Sigmoid colon (tissue), 7 donors: ENCODE results near the gene TNXB. TPM values are rescaled to one million over a fixed set of nuclear protein-coding genes. Genes with fewer than 3 reads are reported as not detected.

ENCODE experiments used
- DNase-seq: peaks from one replicate; pipeline ENCODE4 v3.0.0-alpha.2; 2019
- H3K27ac ChIP-seq, 4 donors: fragments of 200-600 bp; sonication (generic); one replicate each; pipeline ENCODE4 v1.5.1; 2016 to 2019; ENCODE audit warnings: mild to moderate bottlenecking in 1 of 4
- H3K27me3 ChIP-seq, 3 donors: fragments of 200-600 bp; sonication (generic); one replicate each; pipeline ENCODE4 v1.5.1; 2019; ENCODE audit warnings: mild to moderate bottlenecking in 1 of 3
- H3K36me3 ChIP-seq, 4 donors: fragments of 200-600 bp; sonication (generic); one replicate each; pipeline ENCODE4 v1.5.1; 2016 to 2019
- H3K4me1 ChIP-seq, 4 donors: fragments of 200-600 bp; sonication (generic); one replicate each; pipeline ENCODE4 v1.5.1; 2017 to 2019
- H3K4me3 ChIP-seq, 4 donors: fragments of 200-600 bp; sonication (generic); one replicate each; pipeline ENCODE4 v1.5.1; 2017 to 2019; ENCODE audit warnings: mild to moderate bottlenecking in 2 of 4, moderate library complexity in 1 of 4
- H3K9me3 ChIP-seq, 4 donors: fragments of 200-600 bp in 3 of 4; sonication (generic) in 3 of 4; one replicate each; pipeline versions ENCODE4 v1.5.1 to v1.6.1; 2013 to 2019
- CTCF ChIP-seq, 4 experiments: fragments of 450-650 bp in 3 of 4; fragments of 200-600 bp in 1 of 4; IDR thresholded peaks; one replicate each; pipeline ENCODE4 v1.5.1; 2016 to 2019; ENCODE audit warnings: antibody characterized with exemption in 4 of 4, mild to moderate bottlenecking in 3 of 4, moderate library complexity in 2 of 4
- EP300 ChIP-seq, 4 donors: sonication (generic); formaldehyde crosslinking; IDR thresholded peaks; one replicate each; pipeline ENCODE4 v1.6.1; 2017; ENCODE audit warnings: antibody characterized with exemption in 4 of 4
- POLR2A ChIP-seq, 2 donors: fragments of 450-650 bp; IDR thresholded peaks; one replicate each; pipeline ENCODE4 v1.6.1; 2016; ENCODE audit warnings: antibody characterized with exemption in 2 of 2, mild to moderate bottlenecking in 2 of 2, moderate library complexity in 2 of 2
- POLR2AphosphoS5 ChIP-seq, 4 donors: sonication (generic); formaldehyde crosslinking; IDR thresholded peaks; one replicate each; pipeline ENCODE4 v1.6.1; 2017; ENCODE audit warnings: antibody characterized with exemption in 4 of 4
- WGBS, 2 donors: extraction: QIAGEN DNeasy Blood & Tissue Kit; methylation state at CpG; one replicate each; pipeline ENCODE4 v1.1.7; 2013; 5-methylcytosine and 5-hydroxymethylcytosine counted together
- intact Hi-C: fragments of 100-400 bp; cut with DNase I; formaldehyde crosslinking; loops from one replicate; pipeline ENCODE4 v1.15.1; 2023
- polyA plus RNA-seq, 3 donors: library from polyadenylated mRNA; stranded (reverse); fragments of 200-250 nt; gene quantifications; one replicate each; pipeline ENCODE4 v1.2.3, GENCODE V29; 2013
- total RNA-seq, 4 donors: library from RNA; depleted of rRNA; stranded (reverse); fragments of >200 nt; gene quantifications; one replicate each; pipeline ENCODE4 v1.1.0, GENCODE V29; 2016
- donor health status: healthy with polysubstance abuse.
- donor health status: Bipolar disorder and iron deficiency.
- donor health status: healthy.

The TNXB gene
- total and polyA plus RNA-seq, 7 donors: 1.4 to 224 (median 66.0) TPM

- peak in 1 of 2 donors; percentile 47 for TF ChIP-seq POLR2A (IDR thresholded peaks at IDR 0.05)
- TF ChIP-seq EP300 (IDR thresholded peaks at IDR 0.05): peak in 2 of 4 donors; percentile 2 to 91
- TF ChIP-seq POLR2AphosphoS5 (IDR thresholded peaks at IDR 0.05): peak; percentile 77 to 89 (median 82)
- peak in 2 of 4 experiments; percentile 13 to 19 for TF ChIP-seq CTCF (IDR thresholded peaks at IDR 0.05)
- intact Hi-C loops: loop anchor here (1.0 to 10.0 kb wide), 4 partner anchors 22 to 109 kb away; partner anchors contain the start of gene AGPAT1
- 2 to 3% methylated on average over 52 of the region's 52 CpGs for WGBS, 2 donors
- peak within 1 kb of the TSS; percentile 88 to 93 (median 92) for H3K27ac ChIP-seq
- peak; percentile 98 for DNase-seq
- H3K9me3 ChIP-seq: no peaks in the 10 kb centered on the region
- H3K36me3 ChIP-seq: peaks cover 14 to 42% (median 18%) of the 10 kb centered on the region in 4 donors
- peaks cover 0 to 59% (median 49%) of the 10 kb centered on the region in 4 donors for H3K4me1 ChIP-seq
- H3K4me3 ChIP-seq: peak within 1 kb of the TSS; percentile 61 to 80 (median 78)
- H3K27me3 ChIP-seq: no peaks in the 10 kb centered on the region
Observed at GRCh38 chr6:32153564-32154513, 44.7 kb upstream of the TNXB start, which contains the start of gene PPT2. TSS of gene PPT2 (plus strand) at chr6:32154141. CDS start at chr6:32154595, 454 bp downstream.

GRCh38 chr6:32152769-32153563 lies 43.8 kb upstream of the TNXB start:
- Histone ChIP-seq H3K4me1 (peaks cover 0 to 59% (median 49%) of the 10 kb centered on the region in 4 donors), H3K27me3 (no peaks in the 10 kb centered on the region), H3K9me3 (no peaks in the 10 kb centered on the region), H3K4me3 (peak overlapping the region; percentile 61 to 80 (median 78)), H3K27ac (peak overlapping the region; percentile 88 to 93 (median 92)), H3K36me3 (peaks cover 7 to 42% (median 10%) of the 10 kb centered on the region in 4 donors)
- TF ChIP-seq EP300 (IDR thresholded peaks at IDR 0.05): no peak
- peak in 3 of 4 donors; percentile 11 to 37 (median 30) for TF ChIP-seq POLR2AphosphoS5 (IDR thresholded peaks at IDR 0.05)
- peak; percentile 78 for DNase-seq
- intact Hi-C loops: loop anchor here (1.0 to 10.0 kb wide), 3 partner anchors 23 to 108 kb away; partner anchors contain the start of gene FKBPL
- WGBS, 2 donors: 44 to 52% methylated on average over 35 of the region's 35 CpGs

GRCh38 chr6:32151863-32152768 lies 43.0 kb upstream of the TNXB start, which contains the start of gene PRRT1:
TSS of gene PRRT1 (minus strand) at chr6:32151939. CDS start at chr6:32151827, 112 bp downstream.
- H3K4me3 ChIP-seq: peak within 1 kb of the TSS; percentile 61 to 80 (median 78)
- H3K9me3 ChIP-seq: no peaks in the 10 kb centered on the region
- H3K36me3 ChIP-seq: peaks cover 0 to 34% (median 1%) of the 10 kb centered on the region in 4 donors
- TF ChIP-seq CTCF (IDR thresholded peaks at IDR 0.05): no peak
- no peak for TF ChIP-seq POLR2A (IDR thresholded peaks at IDR 0.05)
- peak in 1 of 4 donors; percentile 19 for TF ChIP-seq POLR2AphosphoS5 (IDR thresholded peaks at IDR 0.05)
- no peak for TF ChIP-seq EP300 (IDR thresholded peaks at IDR 0.05)
- DNase-seq: no peak
- intact Hi-C loops: loop anchor here (1.0 to 10.0 kb wide), 3 partner anchors 22 to 107 kb away; partner anchors contain the start of gene FKBPL
- no peaks in the 10 kb centered on the region for H3K27me3 ChIP-seq
- peaks cover 0 to 59% (median 49%) of the 10 kb centered on the region in 4 donors for H3K4me1 ChIP-seq
- 35 to 65% methylated on average over 18 of the region's 24 CpGs for WGBS, 2 donors
- peak within 1 kb of the TSS; percentile 88 to 93 (median 92) for H3K27ac ChIP-seq

GRCh38 chr6:32151181-32151862 lies 42.2 kb upstream of the TNXB start:
- no peak for DNase-seq
- TF ChIP-seq POLR2AphosphoS5 (IDR thresholded peaks at IDR 0.05) (peak in 1 of 4 donors; percentile 51), CTCF (IDR thresholded peaks at IDR 0.05) (no peak)
- Histone ChIP-seq H3K4me3 (peak overlapping the region; percentile 61 to 80 (median 78)), H3K27ac (peak overlapping the region; percentile 88 to 93 (median 92)), H3K4me1 (peaks cover 0 to 58% (median 49%) of the 10 kb centered on the region in 4 donors), H3K36me3 (peaks cover 0 to 26% (median 0%) of the 10 kb centered on the region in 4 donors), H3K27me3 (no peaks in the 10 kb centered on the region), H3K9me3 (no peaks in the 10 kb centered on the region)
- intact Hi-C loops: loop anchor here (5.0 to 10.0 kb wide), 2 partner anchors 46 to 107 kb away; no protein-coding TSS in a partner anchor
- WGBS, 2 donors: 54 to 69% methylated on average over 8 of the region's 8 CpGs
